HK-2 (cell line): ENCODE data around the gene TXNRD1.

Experiments
- DNase-seq: peaks from one replicate; pipeline ENCODE4 v3.0.0-alpha.2; 2018; ENCODE audit not compliant: unreplicated experiment

TXNRD1 gene

GRCh38 chr12:104280717-104281458, 65.3 kb downstream of the TXNRD1 start:
- peak; percentile 46 for DNase-seq

DNA sequence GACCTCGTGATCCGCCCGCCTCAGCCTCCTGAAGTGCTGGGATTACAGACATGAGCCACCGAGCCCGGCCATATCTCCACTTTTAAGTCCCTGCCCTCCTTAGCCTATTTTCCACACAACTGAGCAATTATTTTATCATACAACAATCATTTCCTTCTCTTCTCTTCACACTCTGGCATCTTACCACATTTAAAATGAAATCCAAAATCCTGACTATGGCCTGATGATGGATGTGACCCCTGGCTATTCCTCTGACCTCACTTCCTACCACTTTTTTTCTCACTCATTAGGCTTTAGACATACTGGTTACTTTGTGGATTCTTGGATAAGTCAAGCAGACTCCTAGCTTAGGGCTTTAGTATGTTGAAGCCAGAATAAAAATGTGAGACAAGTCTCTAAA, 66.1 kb downstream of the TXNRD1 start:
- DNase-seq = no peak

GRCh38 chr12:104282109-104282508, 66.5 kb downstream of the TXNRD1 start:
- DNase-seq = no peak

DNA sequence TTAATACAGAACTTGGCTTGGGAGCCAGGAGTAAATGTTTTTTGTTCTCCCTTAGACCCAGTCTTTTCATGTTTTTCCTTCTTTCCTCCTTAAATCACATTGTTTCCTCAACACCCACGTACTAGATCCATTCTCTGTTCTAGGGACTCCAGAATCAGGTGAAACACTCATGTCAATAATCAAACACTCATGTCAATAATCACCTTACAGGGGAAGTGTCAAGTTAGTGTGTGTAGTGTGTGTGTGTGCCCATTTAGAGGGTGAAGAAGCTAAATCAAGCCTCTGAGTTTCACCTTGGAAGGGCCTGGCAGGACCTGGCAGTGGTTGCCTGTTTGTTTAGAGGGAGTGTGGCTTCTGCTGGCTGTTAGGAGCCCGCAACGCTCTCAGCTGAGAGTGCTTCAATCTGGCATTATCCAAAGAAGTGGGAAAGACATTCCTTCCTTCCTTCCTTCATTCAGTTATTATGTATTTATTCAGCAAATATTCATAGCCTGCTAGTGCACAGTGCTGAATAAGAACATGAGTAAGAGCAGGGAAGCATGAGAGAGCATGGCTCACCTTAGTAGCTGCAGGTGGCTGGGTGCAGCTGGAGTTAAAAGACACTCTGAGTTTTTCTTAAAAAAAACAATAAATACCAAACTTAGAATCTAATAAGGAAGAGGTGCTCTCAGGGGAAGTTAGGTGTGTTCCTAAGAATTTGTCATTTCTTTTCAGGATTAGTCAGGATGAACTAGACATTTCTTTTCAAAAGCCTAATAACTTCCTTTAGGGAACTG, 70.3 kb downstream of the TXNRD1 start:
- no peak for DNase-seq

GRCh38 chr12:104286516-104287482, 71.2 kb downstream of the TXNRD1 start:
- DNase-seq = peak; percentile 91

DNA sequence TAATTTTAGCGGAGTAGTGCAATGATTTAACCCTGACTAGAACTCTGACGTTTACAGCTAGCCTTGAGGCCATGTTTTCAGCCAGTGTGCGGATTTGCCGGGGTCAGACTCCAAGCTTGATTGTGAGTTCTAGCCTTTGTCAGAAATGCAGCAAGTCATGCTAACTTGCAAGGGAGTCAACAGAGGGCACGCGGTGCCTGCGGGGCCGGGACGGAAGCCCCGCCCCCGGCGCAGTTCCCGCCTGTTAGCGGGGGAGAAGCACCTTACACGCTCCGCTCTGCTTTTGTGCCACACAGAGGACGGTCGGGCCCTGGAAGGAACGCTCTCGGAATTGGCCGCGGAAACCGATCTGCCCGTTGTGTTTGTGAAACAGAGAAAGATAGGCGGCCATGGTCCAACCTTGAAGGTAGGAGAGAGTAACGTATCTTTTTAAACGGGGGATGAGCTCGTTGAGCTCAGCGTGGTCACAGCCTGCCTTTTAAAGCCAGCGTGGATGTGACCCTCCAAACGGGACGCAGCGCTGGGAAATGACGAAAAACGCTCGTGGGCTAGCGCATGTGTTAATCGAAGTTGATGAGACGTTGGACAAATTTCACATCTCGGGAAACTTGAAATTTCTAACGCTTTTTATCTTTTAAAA, 73.2 kb downstream of the TXNRD1 start:
- peak; percentile 83 for DNase-seq

GRCh38 chr12:104290320-104290719, 74.7 kb downstream of the TXNRD1 start:
- no peak for DNase-seq

- no peak for DNase-seq
These were observed 75.3 kb downstream of the TXNRD1 start for GRCh38 chr12:104290855-104291254.

DNA sequence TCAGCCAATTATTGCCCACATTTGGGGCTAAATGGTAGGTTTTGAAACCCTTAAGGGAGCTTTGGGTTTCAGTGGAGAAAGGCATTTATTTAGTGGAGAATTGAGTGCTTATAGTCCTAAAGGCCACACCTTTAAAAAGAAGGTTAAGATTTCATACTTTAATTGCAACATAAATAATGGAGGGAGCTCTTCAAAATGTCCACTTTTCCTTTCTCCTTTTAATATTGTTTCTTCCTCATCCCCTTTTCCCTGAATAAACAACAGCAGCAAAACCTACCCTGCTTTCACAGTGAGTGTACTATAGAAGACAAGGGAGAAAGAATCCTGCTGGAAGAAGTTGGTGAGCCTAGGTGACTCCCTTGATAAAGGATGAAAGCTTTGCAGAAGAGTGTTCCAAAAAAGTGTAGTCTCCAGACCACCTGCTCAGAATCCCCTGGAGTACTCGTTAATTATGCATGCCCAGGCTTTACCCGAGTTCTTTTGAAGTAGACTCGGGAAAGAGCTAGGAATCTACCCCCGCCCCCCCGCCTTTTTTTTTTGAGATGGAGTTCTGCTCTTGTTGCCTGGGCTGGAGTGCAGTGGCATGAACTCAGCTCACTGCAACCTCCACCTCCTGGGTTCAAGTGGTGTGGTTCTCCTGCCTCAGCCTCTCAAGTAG, 76.4 kb downstream of the TXNRD1 start:
- DNase-seq = no peak

DNA sequence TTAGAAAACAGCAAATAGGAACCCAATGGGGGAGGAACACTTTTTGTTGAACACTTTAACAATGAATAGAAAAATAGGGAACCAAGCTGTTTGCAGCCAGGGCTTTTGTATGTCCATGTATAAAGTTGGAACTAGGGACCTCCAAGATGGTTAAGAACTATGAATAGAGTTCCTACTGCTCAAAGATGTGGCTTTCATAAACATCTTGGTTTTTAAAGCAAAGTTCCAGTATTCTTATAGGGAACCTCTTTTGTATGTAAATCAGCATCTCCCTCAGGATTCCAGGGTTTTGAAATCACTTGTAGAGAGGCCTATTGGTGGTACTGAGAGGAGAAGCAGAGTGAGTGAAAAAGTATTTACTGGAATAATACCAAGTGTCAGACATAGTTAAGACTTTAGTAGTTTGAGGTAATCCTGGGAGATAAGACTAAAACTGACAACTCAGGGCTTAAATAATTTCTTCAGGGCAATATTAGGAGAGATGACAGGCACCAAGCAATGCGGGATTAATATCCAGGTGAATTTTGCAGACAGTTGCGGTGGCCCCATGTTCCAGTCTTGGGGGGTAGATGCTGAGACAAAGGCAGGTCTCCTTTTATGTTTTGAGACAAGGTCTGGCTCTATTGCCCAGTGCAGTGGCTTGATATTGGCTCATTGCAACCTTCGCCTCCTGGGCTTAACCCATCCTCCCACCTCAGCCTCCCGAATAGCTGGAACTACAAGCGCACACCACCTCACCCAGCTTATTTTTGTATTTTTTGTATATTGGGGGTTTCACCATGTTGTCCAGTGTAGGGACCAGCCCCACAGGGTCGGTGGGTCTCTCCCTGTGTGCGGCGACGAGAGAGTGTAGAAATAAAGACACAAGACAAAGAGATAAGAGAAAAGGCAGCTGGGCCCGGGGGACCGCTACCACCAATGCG, 77.6 kb downstream of the TXNRD1 start:
- DNase-seq = no peak

DNA sequence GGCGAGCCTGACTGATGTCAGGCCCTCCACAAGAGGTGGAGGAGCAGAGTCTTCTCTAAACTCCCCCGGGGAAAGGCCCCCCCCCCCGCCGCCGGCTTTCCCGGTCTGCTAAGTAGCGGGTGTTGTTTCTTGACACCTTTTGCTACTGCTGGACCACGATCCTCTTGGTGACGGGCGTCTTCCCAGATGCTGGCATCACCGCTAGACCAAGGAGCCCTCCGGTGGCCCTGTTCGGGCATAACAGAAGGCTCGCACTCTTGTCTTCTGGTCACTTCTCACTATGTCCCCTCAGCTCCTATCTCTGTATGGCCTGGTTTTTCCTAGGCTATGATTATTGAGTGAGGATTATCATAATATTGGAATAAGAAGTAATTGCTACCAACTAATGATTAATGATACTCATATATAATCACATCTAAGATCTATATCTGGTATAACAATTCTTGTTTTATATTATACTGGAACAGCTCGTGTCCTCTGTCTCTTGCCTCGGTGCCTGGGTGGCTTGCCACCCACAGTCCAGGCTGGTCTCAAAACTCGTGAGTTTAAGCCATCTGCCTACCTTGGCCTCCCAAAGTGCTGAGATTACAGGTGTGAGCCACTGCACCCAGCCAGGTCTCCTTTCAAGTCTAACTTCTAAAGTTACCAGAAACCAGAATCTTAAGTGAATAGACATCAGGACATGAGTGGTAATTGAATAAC, 78.7 kb downstream of the TXNRD1 start:
- peak; percentile 42 for DNase-seq

DNA sequence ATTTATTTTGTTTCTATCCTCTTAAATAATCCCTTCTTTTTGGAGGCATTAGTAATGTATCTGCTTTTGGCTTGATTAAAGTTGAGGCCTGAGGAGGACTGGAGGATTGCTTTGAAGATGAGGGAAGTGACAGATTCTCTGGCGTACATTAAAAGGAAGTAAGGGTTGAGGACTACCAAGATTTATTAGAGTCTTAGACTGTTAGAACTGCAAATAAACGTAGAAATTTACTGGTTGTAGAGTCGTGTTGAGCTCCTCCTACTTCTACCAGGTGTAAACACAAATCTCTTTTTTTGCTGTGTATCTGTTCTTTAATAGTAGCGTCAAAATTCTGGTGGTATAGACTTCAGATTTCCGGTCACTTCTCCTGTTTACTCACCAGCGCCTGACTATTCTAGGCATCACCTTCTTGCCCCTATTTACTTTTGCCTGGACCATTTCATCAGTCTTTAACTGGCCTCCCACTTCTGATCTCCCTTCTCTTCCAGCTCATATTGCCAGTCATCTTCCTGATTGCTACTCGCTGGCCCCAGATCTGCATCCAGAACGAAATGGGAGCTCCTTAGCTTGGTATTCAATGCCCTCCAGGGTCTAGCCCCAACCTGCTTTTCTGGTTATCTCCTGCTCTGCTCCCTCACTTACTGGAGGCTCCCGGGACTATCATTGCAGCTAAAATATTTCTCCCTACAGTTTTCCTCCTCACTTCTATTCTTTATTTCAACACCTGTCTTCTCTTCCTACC, 79.5 kb downstream of the TXNRD1 start:
- no peak for DNase-seq

- no peak for DNase-seq
These were observed 80.4 kb downstream of the TXNRD1 start for GRCh38 chr12:104295954-104296353.

- DNase-seq = no peak
These were observed 81.1 kb downstream of the TXNRD1 start for GRCh38 chr12:104296718-104297117.

- no peak for DNase-seq
These were observed 82.0 kb downstream of the TXNRD1 start for GRCh38 chr12:104297477-104298113.

GRCh38 chr12:104299842-104300481, 84.4 kb downstream of the TXNRD1 start:
- DNase-seq = no peak

DNA sequence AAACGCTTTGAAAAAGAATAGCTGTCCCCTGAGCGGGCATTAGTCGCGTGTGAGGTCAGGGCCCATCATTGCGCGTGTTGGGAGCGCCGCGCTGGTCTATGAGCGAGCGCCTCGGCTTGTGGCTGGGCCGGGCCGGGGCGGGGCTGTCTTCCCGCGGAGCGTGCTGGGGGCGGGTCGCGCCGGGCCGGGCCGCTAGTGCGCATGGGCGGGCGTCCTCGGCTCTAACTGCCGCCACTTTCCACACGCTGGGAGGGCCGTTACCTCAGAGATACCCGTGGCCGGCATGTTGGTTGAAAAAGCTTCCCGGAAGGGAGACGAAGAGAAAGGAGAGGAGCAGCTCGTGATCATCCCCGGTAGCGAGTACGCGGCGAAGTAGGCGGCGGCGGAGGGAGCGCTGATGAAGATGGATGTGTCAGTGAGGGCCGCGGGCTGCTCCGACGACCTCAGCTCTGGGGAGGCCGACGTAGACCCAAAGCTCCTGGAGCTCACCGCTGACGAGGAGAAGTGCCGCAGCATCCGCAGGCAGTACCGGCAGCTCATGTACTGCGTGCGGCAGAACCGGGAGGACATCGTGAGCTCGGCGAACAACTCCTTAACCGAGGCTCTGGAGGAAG, 88.1 kb downstream of the TXNRD1 start, which contains the start of gene EID3:
Gene EID3, plus strand, starts transcription at position 202 of the 614 bp plus-strand sequence. Its CDS starts 196 bp downstream, at position 398.
- peak; percentile 56 for DNase-seq
